Measurements from ENCODE around the gene SEC24C.
"Not testable (repeated sequence)": the region's sequence is repeated elsewhere in the genome, so short reads cannot be mapped to it uniquely, and the experiment has no call there.

The SEC24C gene

GRCh38 chr10:73715179-73716156, 28.7 kb upstream of the SEC24C start:
- H3K4me3 ChIP-seq (ENCODE audit: low read length); H3K27me3 ChIP-seq (ENCODE audit: control insufficient read depth, insufficient read depth, low read length); H3K27ac ChIP-seq (ENCODE audit: low read depth, low read length); H3K36me3 ChIP-seq (ENCODE audit: control insufficient read depth, insufficient read depth, low read length); H3K9ac ChIP-seq (ENCODE audit: low read length); H3K4me1 ChIP-seq (ENCODE audit: control insufficient read depth, insufficient read depth, low read length): not testable (repeated sequence)

- Histone ChIP-seq H3K4me1 (ENCODE audit: control insufficient read depth, insufficient read depth, low read length) (no peaks in the 10 kb centered on the region), H3K27me3 (ENCODE audit: control insufficient read depth, insufficient read depth, low read length) (no peaks in the 10 kb centered on the region), H3K27ac (ENCODE audit: low read depth, low read length) (no peak overlapping the region), H3K36me3 (ENCODE audit: control insufficient read depth, insufficient read depth, low read length) (peaks cover 10% of the 10 kb centered on the region), H3K4me3 (ENCODE audit: low read length) (no peak overlapping the region), H3K9ac (ENCODE audit: low read length) (no peak overlapping the region)
Measured at GRCh38 chr10:73716251-73716650, 27.9 kb upstream of the SEC24C start.

- no peak overlapping the region for H3K27ac ChIP-seq (ENCODE audit: low read depth, low read length)
- H3K36me3 ChIP-seq (ENCODE audit: control insufficient read depth, insufficient read depth, low read length) = peaks cover 14% of the 10 kb centered on the region
- H3K9ac ChIP-seq (ENCODE audit: low read length) = no peak overlapping the region
- H3K27me3 ChIP-seq (ENCODE audit: control insufficient read depth, insufficient read depth, low read length) = no peaks in the 10 kb centered on the region
- H3K4me1 ChIP-seq (ENCODE audit: control insufficient read depth, insufficient read depth, low read length) = no peaks in the 10 kb centered on the region
- H3K4me3 ChIP-seq (ENCODE audit: low read length) = no peak overlapping the region
Measured at GRCh38 chr10:73717556-73717955, 26.6 kb upstream of the SEC24C start.

GRCh38 chr10:73720561-73720960, 23.6 kb upstream of the SEC24C start:
- not testable (repeated sequence) for H3K4me3 ChIP-seq (ENCODE audit: low read length); H3K27me3 ChIP-seq (ENCODE audit: control insufficient read depth, insufficient read depth, low read length); H3K4me1 ChIP-seq (ENCODE audit: control insufficient read depth, insufficient read depth, low read length); H3K9ac ChIP-seq (ENCODE audit: low read length); H3K27ac ChIP-seq (ENCODE audit: low read depth, low read length)
- peaks cover 14% of the 10 kb centered on the region for H3K36me3 ChIP-seq (ENCODE audit: control insufficient read depth, insufficient read depth, low read length)

GRCh38 chr10:73723516-73723915, 20.7 kb upstream of the SEC24C start:
- no peak overlapping the region for H3K4me3 ChIP-seq (ENCODE audit: low read length)
- H3K9ac ChIP-seq (ENCODE audit: low read length) = no peak overlapping the region
- H3K27ac ChIP-seq (ENCODE audit: low read depth, low read length) = no peak overlapping the region
- H3K4me1 ChIP-seq (ENCODE audit: control insufficient read depth, insufficient read depth, low read length) = no peaks in the 10 kb centered on the region
- no peaks in the 10 kb centered on the region for H3K27me3 ChIP-seq (ENCODE audit: control insufficient read depth, insufficient read depth, low read length)
- peaks cover 9% of the 10 kb centered on the region for H3K36me3 ChIP-seq (ENCODE audit: control insufficient read depth, insufficient read depth, low read length)

GRCh38 chr10:73729781-73730152, 14.4 kb upstream of the SEC24C start:
- H3K27me3 ChIP-seq (ENCODE audit: control insufficient read depth, insufficient read depth, low read length); H3K36me3 ChIP-seq (ENCODE audit: control insufficient read depth, insufficient read depth, low read length); H3K4me1 ChIP-seq (ENCODE audit: control insufficient read depth, insufficient read depth, low read length): not testable (repeated sequence)
- Histone ChIP-seq H3K9ac (ENCODE audit: low read length) (peak overlapping the region; percentile 82), H3K27ac (ENCODE audit: low read depth, low read length) (peak overlapping the region; percentile 67), H3K4me3 (ENCODE audit: low read length) (peak overlapping the region; percentile 95)

GRCh38 chr10:73730153-73730906, 13.8 kb upstream of the SEC24C start:
- peak overlapping the region; percentile 82 for H3K9ac ChIP-seq (ENCODE audit: low read length)
- H3K27ac ChIP-seq (ENCODE audit: low read depth, low read length) = peak overlapping the region; percentile 67
- H3K27me3 ChIP-seq (ENCODE audit: control insufficient read depth, insufficient read depth, low read length) = no peaks in the 10 kb centered on the region
- no peaks in the 10 kb centered on the region for H3K4me1 ChIP-seq (ENCODE audit: control insufficient read depth, insufficient read depth, low read length)
- H3K36me3 ChIP-seq (ENCODE audit: control insufficient read depth, insufficient read depth, low read length) = peaks cover 4% of the 10 kb centered on the region
- peak overlapping the region; percentile 95 for H3K4me3 ChIP-seq (ENCODE audit: low read length)

GRCh38 chr10:73731588-73732375, 12.4 kb upstream of the SEC24C start:
- Histone ChIP-seq H3K27ac (ENCODE audit: low read depth, low read length) (no peak overlapping the region), H3K27me3 (ENCODE audit: control insufficient read depth, insufficient read depth, low read length) (no peaks in the 10 kb centered on the region), H3K36me3 (ENCODE audit: control insufficient read depth, insufficient read depth, low read length) (peaks cover 4% of the 10 kb centered on the region), H3K4me1 (ENCODE audit: control insufficient read depth, insufficient read depth, low read length) (no peaks in the 10 kb centered on the region), H3K4me3 (ENCODE audit: low read length) (peak overlapping the region; percentile 19), H3K9ac (ENCODE audit: low read length) (no peak overlapping the region)

- H3K9ac ChIP-seq (ENCODE audit: low read length) = no peak overlapping the region
- no peak overlapping the region for H3K27ac ChIP-seq (ENCODE audit: low read depth, low read length)
- no peaks in the 10 kb centered on the region for H3K27me3 ChIP-seq (ENCODE audit: control insufficient read depth, insufficient read depth, low read length)
- peaks cover 4% of the 10 kb centered on the region for H3K36me3 ChIP-seq (ENCODE audit: control insufficient read depth, insufficient read depth, low read length)
- H3K4me3 ChIP-seq (ENCODE audit: low read length) = no peak overlapping the region
- H3K4me1 ChIP-seq (ENCODE audit: control insufficient read depth, insufficient read depth, low read length) = no peaks in the 10 kb centered on the region
Measured at GRCh38 chr10:73732426-73732825, 11.7 kb upstream of the SEC24C start.

- Histone ChIP-seq H3K9ac (ENCODE audit: low read length) (no peak overlapping the region), H3K36me3 (ENCODE audit: control insufficient read depth, insufficient read depth, low read length) (peaks cover 4% of the 10 kb centered on the region), H3K4me3 (ENCODE audit: low read length) (no peak overlapping the region), H3K4me1 (ENCODE audit: control insufficient read depth, insufficient read depth, low read length) (no peaks in the 10 kb centered on the region), H3K27me3 (ENCODE audit: control insufficient read depth, insufficient read depth, low read length) (no peaks in the 10 kb centered on the region), H3K27ac (ENCODE audit: low read depth, low read length) (no peak overlapping the region)
Measured at GRCh38 chr10:73732931-73733623, 11.1 kb upstream of the SEC24C start.

- Histone ChIP-seq H3K9ac (ENCODE audit: low read length) (no peak overlapping the region), H3K27ac (ENCODE audit: low read depth, low read length) (no peak overlapping the region), H3K36me3 (ENCODE audit: control insufficient read depth, insufficient read depth, low read length) (peaks cover 4% of the 10 kb centered on the region), H3K4me3 (ENCODE audit: low read length) (no peak overlapping the region), H3K4me1 (ENCODE audit: control insufficient read depth, insufficient read depth, low read length) (no peaks in the 10 kb centered on the region), H3K27me3 (ENCODE audit: control insufficient read depth, insufficient read depth, low read length) (no peaks in the 10 kb centered on the region)
Measured at GRCh38 chr10:73734028-73734720, 10.0 kb upstream of the SEC24C start.

All from rectal smooth muscle tissue (tissue), 1 donor.